ENCODE data around the gene AP4M1.
"Not testable (repeated sequence)": the region's sequence is repeated elsewhere in the genome, so short reads cannot be mapped to it uniquely, and the experiment has no call there.

AP4M1 gene

GRCh38 chr7:100119970-100120732, 18.7 kb downstream of the AP4M1 start:
- peak; percentile 26 to 63 for DNase-seq (ENCODE audit: low read depth in 1 of 2, low spot score in 1 of 2)
- TF ChIP-seq JUND (IDR thresholded peaks at IDR 0.05; ENCODE audit: low read depth): no peak
- in situ Hi-C loops (cut with HindIII; ENCODE audit: low pct_unique_long_range_greater_than_20kb, low sequenced_read_pairs): no loop called here

DNA sequence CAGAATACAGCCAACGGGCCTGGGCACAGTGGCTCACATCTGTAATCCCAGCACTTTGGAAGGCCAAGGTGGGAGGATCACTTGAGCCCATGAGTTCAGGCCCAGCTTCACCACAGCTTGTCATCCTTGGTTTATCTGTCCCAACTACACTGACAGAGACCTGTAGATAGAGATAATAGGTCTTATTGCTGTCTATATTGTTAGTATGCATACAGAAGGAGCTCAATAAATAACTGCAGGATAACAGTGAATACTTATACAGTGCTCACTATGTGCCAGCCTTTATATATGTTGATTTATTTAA, 19.2 kb downstream of the AP4M1 start:
- in situ Hi-C loops (cut with HindIII; ENCODE audit: low pct_unique_long_range_greater_than_20kb, low sequenced_read_pairs): no loop called here
- TF ChIP-seq JUND (IDR thresholded peaks at IDR 0.05; ENCODE audit: low read depth): no peak
- no peak for DNase-seq (ENCODE audit: low read depth in 1 of 2, low spot score in 1 of 2)

DNA sequence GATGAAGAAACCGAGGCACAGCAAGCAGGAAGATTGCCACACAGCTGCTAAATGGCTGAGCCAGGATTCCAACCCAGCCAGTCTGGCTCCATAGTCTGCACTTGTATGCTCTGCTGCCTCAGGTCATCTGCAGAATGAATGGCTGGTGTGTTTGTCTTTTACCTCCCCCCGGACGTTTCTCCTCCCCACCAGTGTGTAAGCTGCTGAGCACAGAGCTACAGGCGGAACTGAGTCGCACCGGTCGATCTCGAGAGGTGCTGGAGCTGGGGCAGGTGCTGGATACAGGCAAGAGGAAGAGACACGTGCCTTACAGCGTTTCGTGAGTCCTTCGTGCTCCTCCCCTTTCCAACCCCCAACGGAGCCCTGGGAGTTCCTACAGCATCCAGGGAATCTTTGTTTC, 20.6 kb downstream of the AP4M1 start:
- TF ChIP-seq JUND (IDR thresholded peaks at IDR 0.05; ENCODE audit: low read depth): no peak
- in situ Hi-C loops (cut with HindIII; ENCODE audit: low pct_unique_long_range_greater_than_20kb, low sequenced_read_pairs): no loop called here
- peak; percentile 19 to 90 for DNase-seq (ENCODE audit: low read depth in 1 of 2, low spot score in 1 of 2)

GRCh38 chr7:100122568-100122967, 21.1 kb downstream of the AP4M1 start:
- DNase-seq (ENCODE audit: low read depth in 1 of 2, low spot score in 1 of 2): no peak
- TF ChIP-seq JUND (IDR thresholded peaks at IDR 0.05; ENCODE audit: low read depth): no peak
- in situ Hi-C loops (cut with HindIII; ENCODE audit: low pct_unique_long_range_greater_than_20kb, low sequenced_read_pairs): no loop called here

GRCh38 chr7:100124301-100125230, 23.1 kb downstream of the AP4M1 start:
- no peak for TF ChIP-seq JUND (IDR thresholded peaks at IDR 0.05; ENCODE audit: low read depth)
- no peak for DNase-seq (ENCODE audit: low read depth in 1 of 2, low spot score in 1 of 2)
- in situ Hi-C loops (cut with HindIII; ENCODE audit: low pct_unique_long_range_greater_than_20kb, low sequenced_read_pairs): no loop called here

GRCh38 chr7:100126239-100126930, 24.9 kb downstream of the AP4M1 start:
- in situ Hi-C loops (cut with HindIII; ENCODE audit: low pct_unique_long_range_greater_than_20kb, low sequenced_read_pairs): no loop called here

GRCh38 chr7:100126931-100127865, 25.8 kb downstream of the AP4M1 start, which contains the start of gene MBLAC1:
Gene MBLAC1, plus strand, starts transcription at chr7:100126967. Its CDS starts 429 bp downstream, at chr7:100127396.
- peak; percentile 57 to 92 for DNase-seq (ENCODE audit: low read depth in 1 of 2, low spot score in 1 of 2)
- in situ Hi-C loops (cut with HindIII; ENCODE audit: low pct_unique_long_range_greater_than_20kb, low sequenced_read_pairs): no loop called here

More at GRCh38 chr7:100126239-100126930, 24.9 kb downstream of the AP4M1 start:
- TF ChIP-seq JUND (IDR thresholded peaks at IDR 0.05; ENCODE audit: low read depth): no peak
- DNase-seq (ENCODE audit: low read depth in 1 of 2, low spot score in 1 of 2): no peak

GRCh38 chr7:100127866-100128636, 26.6 kb downstream of the AP4M1 start:
- TF ChIP-seq JUND (IDR thresholded peaks at IDR 0.05; ENCODE audit: low read depth): no peak
- DNase-seq (ENCODE audit: low read depth in 1 of 2, low spot score in 1 of 2): no peak
- in situ Hi-C loops (cut with HindIII; ENCODE audit: low pct_unique_long_range_greater_than_20kb, low sequenced_read_pairs): no loop called here

More at GRCh38 chr7:100126931-100127865, 25.8 kb downstream of the AP4M1 start, which contains the start of gene MBLAC1:
- TF ChIP-seq JUND (IDR thresholded peaks at IDR 0.05; ENCODE audit: low read depth): no peak

- no peak for TF ChIP-seq JUND (IDR thresholded peaks at IDR 0.05; ENCODE audit: low read depth)
- no peak for DNase-seq (ENCODE audit: low read depth in 1 of 2, low spot score in 1 of 2)
- in situ Hi-C loops (cut with HindIII; ENCODE audit: low pct_unique_long_range_greater_than_20kb, low sequenced_read_pairs): no loop called here
Measured at GRCh38 chr7:100128637-100128963, 27.2 kb downstream of the AP4M1 start.

- in situ Hi-C loops (cut with HindIII; ENCODE audit: low pct_unique_long_range_greater_than_20kb, low sequenced_read_pairs); DNase-seq (ENCODE audit: low read depth in 1 of 2, low spot score in 1 of 2): not testable (repeated sequence)
Measured at GRCh38 chr7:100130220-100130607, 28.8 kb downstream of the AP4M1 start.

All from T47D (cell line).